Stomach (tissue), 4 donors: ENCODE measurements around the gene PSAP.

Source experiments
- POLR2A ChIP-seq, 4 donors: fragments of 450-650 bp; IDR thresholded peaks; one replicate each; pipeline ENCODE4 v1.6.1; 2016; ENCODE audit warnings: antibody characterized with exemption in 4 of 4, control low read depth in 2 of 4, mild to moderate bottlenecking in 1 of 4, moderate library complexity in 1 of 4
- TF ChIP-seq, protein P1 (sequence below), 7 experiments: fragments of 450-650 bp in 4 of 7; fragments of 200-600 bp in 3 of 7; sonication (generic) in 3 of 7; IDR thresholded peaks; one replicate each; pipeline ENCODE4 v1.5.1; 2016 to 2019; ENCODE audit warnings: antibody characterized with exemption in 7 of 7, control low read depth in 2 of 7, mild to moderate bottlenecking in 1 of 7

DNA sequence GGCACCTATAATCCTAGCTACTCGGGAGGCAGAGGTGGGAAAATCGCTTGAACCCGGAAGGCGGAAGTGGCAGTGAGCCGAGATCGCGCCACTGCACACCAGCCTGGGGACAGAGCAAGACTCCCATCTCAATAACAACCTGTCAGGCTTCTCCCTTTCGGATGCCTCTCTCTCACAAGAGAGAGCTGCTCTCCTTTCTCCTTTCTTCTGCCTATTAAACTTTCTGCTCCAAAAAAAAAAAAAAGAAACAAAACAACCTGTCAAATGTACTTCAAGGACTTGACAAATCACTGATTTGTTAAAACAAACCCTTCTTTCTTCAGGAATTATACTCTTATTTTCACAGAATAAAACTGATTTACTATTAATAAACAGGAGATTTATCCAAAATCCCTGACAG is 3.6 kb downstream of the PSAP start:
- TF ChIP-seq POLR2A (IDR thresholded peaks at IDR 0.05) = no peak
- TF ChIP-seq, protein P1, sequence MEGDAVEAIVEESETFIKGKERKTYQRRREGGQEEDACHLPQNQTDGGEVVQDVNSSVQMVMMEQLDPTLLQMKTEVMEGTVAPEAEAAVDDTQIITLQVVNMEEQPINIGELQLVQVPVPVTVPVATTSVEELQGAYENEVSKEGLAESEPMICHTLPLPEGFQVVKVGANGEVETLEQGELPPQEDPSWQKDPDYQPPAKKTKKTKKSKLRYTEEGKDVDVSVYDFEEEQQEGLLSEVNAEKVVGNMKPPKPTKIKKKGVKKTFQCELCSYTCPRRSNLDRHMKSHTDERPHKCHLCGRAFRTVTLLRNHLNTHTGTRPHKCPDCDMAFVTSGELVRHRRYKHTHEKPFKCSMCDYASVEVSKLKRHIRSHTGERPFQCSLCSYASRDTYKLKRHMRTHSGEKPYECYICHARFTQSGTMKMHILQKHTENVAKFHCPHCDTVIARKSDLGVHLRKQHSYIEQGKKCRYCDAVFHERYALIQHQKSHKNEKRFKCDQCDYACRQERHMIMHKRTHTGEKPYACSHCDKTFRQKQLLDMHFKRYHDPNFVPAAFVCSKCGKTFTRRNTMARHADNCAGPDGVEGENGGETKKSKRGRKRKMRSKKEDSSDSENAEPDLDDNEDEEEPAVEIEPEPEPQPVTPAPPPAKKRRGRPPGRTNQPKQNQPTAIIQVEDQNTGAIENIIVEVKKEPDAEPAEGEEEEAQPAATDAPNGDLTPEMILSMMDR (IDR thresholded peaks at IDR 0.05) = no peak
